Endothelial cell of umbilical vein (primary cell): ENCODE data around the gene NEK7. TPM values are rescaled to one million over a fixed set of nuclear protein-coding genes. Genes with fewer than 3 reads are reported as not detected.

ENCODE experiments used
- BruUV-seq: library from RNA; stranded (reverse); fragments of 400-500 nt; replicated peaks from 2 replicates; lab custom pipeline; 2021; lab: Mats Ljungman, UMichigan
- CTCF ChIA-PET: fragments of 300-600, 350-600 bp; sonication (Branson Sonifier 250); formaldehyde crosslinking; loops from one replicate; lab custom pipeline; 2021; ENCODE audit warnings: antibody characterized with exemption, inconsistent platforms; lab: Charles Lee
- POLR2A ChIA-PET: fragments of 300-600, 350-600 bp; sonication (Branson Sonifier 250); formaldehyde crosslinking; loops from one replicate; lab custom pipeline; 2021; ENCODE audit warnings: antibody characterized with exemption, inconsistent platforms; lab: Charles Lee
- DNase-seq: peaks from one replicate; pipeline ENCODE4 v3.0.0-alpha.2; 2011; ENCODE audit warnings: low read depth, low spot score
- FAIRE-seq: peaks from 2 replicates; lab custom pipeline; 2011; peaks lifted over from hg19 to GRCh38; lab: Jason Lieb, UNC
- H2AFZ ChIP-seq: 2 replicates; pipeline ENCODE4 v1.6.0; 2012; ENCODE audit warnings: low read depth, low read length, control low read depth, inconsistent platforms
- H3K27ac ChIP-seq: 2 replicates; pipeline ENCODE4 v1.5.1; 2011; ENCODE audit warnings: low read depth, mild to moderate bottlenecking, control low read depth, low read length, moderate library complexity; ENCODE audit not compliant: insufficient read depth
- H3K27me3 ChIP-seq, 2 experiments: 2 replicates each; pipeline versions ENCODE4 v1.6.0 to v1.6.1; 2011; ENCODE audit warnings: low read length in 2 of 2, mixed read lengths in 1 of 2; ENCODE audit not compliant: control insufficient read depth in 2 of 2, insufficient read depth in 2 of 2
- H3K36me3 ChIP-seq, 2 experiments: 2 replicates in 1 of 2; 3 replicates in 1 of 2; pipeline ENCODE4 v1.5.1; 2011; ENCODE audit warnings: low read length in 2 of 2, mild to moderate bottlenecking in 1 of 2, moderate library complexity in 1 of 2; ENCODE audit not compliant: control insufficient read depth in 2 of 2, insufficient read depth in 2 of 2; ENCODE audit errors: extremely low read depth in 1 of 2
- H3K4me1 ChIP-seq: 3 replicates; pipeline ENCODE4 v1.5.1; 2011; ENCODE audit warnings: mild to moderate bottlenecking, low read length; ENCODE audit not compliant: control insufficient read depth, insufficient read depth; ENCODE audit errors: extremely low read depth
- H3K4me2 ChIP-seq: 2 replicates; pipeline ENCODE4 v1.6.1; 2011; ENCODE audit warnings: low read length, control low read depth, mixed read lengths; ENCODE audit not compliant: insufficient read depth
- H3K4me3 ChIP-seq, 3 experiments: fragments of 200-600 bp in 1 of 3; sonication (generic), shearing (Covaris generic) in 1 of 3; replicated peaks in 1 of 3; 2 replicates each; pipeline ENCODE4 v1.5.1; 2011 to 2016; ENCODE audit warnings: control low read depth in 3 of 3, low read length in 3 of 3, mild to moderate bottlenecking in 2 of 3, inconsistent platforms in 1 of 3, low read depth in 1 of 3, moderate library complexity in 1 of 3; ENCODE audit not compliant: insufficient read depth in 1 of 3
- H3K79me2 ChIP-seq: 2 replicates; pipeline ENCODE4 v1.6.0; 2012; ENCODE audit warnings: low read length, inconsistent platforms; ENCODE audit not compliant: control insufficient read depth, insufficient read depth
- H3K9ac ChIP-seq: replicated peaks from 2 replicates; pipeline ENCODE3; 2011; ENCODE audit warnings: low read length, control low read depth; ENCODE audit not compliant: insufficient read depth; ENCODE audit errors: extremely low read depth
- H3K9me1 ChIP-seq: replicated peaks from 3 replicates; pipeline ENCODE4 v1.6.0; 2011; ENCODE audit warnings: mild to moderate bottlenecking, low read length; ENCODE audit not compliant: control insufficient read depth, insufficient read depth; ENCODE audit errors: extremely low read depth
- H3K9me3 ChIP-seq: replicated peaks from 2 replicates; pipeline ENCODE4 v1.5.1; 2012; ENCODE audit warnings: low read length, inconsistent platforms; ENCODE audit not compliant: control insufficient read depth, insufficient read depth
- H4K20me1 ChIP-seq: replicated peaks from 2 replicates; pipeline ENCODE3; 2011; ENCODE audit warnings: mild to moderate bottlenecking, low read length; ENCODE audit not compliant: control insufficient read depth, insufficient read depth; ENCODE audit errors: extremely low read depth
- EZH2 ChIP-seq: IDR thresholded peaks from 2 replicates; pipeline ENCODE4 v1.6.1; 2012; ENCODE audit warnings: borderline replicate concordance, low read depth, mild to moderate bottlenecking, moderate library complexity, low read length, inconsistent platforms; ENCODE audit not compliant: severe bottlenecking
- FOS ChIP-seq: IDR thresholded peaks from 2 replicates; pipeline ENCODE4 v1.6.1; 2011; ENCODE audit warnings: mild to moderate bottlenecking, low read length, moderate library complexity, borderline replicate concordance; ENCODE audit not compliant: insufficient read depth
- GATA2 ChIP-seq: IDR thresholded peaks from 2 replicates; pipeline ENCODE4 v1.7.0; 2011; ENCODE audit warnings: low read depth, mild to moderate bottlenecking, moderate library complexity, mixed read lengths, low read length; ENCODE audit not compliant: insufficient read length, insufficient read depth
- JUN ChIP-seq: IDR thresholded peaks from 2 replicates; pipeline ENCODE4 v1.6.1; 2011; ENCODE audit warnings: borderline replicate concordance, low read depth; ENCODE audit not compliant: insufficient read length, insufficient read depth
- MYC ChIP-seq: IDR thresholded peaks from one replicate; pipeline ENCODE4 v1.6.1; 2011; ENCODE audit warnings: mild to moderate bottlenecking, low read depth, low read length
- POLR2A ChIP-seq: IDR thresholded peaks from 2 replicates; pipeline ENCODE4 v1.6.1; 2012; ENCODE audit warnings: low read depth, mild to moderate bottlenecking, control low read depth, low read length
- POLR2AphosphoS5 ChIP-seq: IDR thresholded peaks from 2 replicates; pipeline ENCODE4 v1.6.1; 2012; ENCODE audit warnings: low read depth, mild to moderate bottlenecking, control low read depth, low read length, moderate library complexity; ENCODE audit not compliant: insufficient read depth
- dilution Hi-C: fragments of 300-500 bp; cut with MboI; formaldehyde crosslinking; loops from one replicate; pipeline ENCODE4 v1.15.0; 2019; ENCODE audit warnings: low sequenced_read_pairs; ENCODE audit not compliant: extremely low pct_ligation_motif_present
- intact Hi-C: fragments of 100-400 bp; cut with micrococcal nuclease; formaldehyde crosslinking; loops from one replicate; pipeline ENCODE4 v1.10.0; 2022
- polyA plus RNA-seq, 4 experiments: library from polyadenylated mRNA; depleted of rRNA in 3 of 4; stranded (reverse) in 3 of 4; unstranded in 1 of 4; fragments of >200 nt; gene quantifications; 2 replicates each; pipeline versions ENCODE4 v1.2.1 to v1.2.3, GENCODE V29; 2011 to 2012; ENCODE audit warnings: missing spikeins in 1 of 4
- total RNA-seq: library from RNA; stranded (reverse); gene quantifications from 2 replicates; pipeline ENCODE4 v1.2.3, GENCODE V29; 2021
- TF ChIP-seq, protein P1 (sequence below): IDR thresholded peaks from 2 replicates; pipeline ENCODE4 v1.6.1; 2011; ENCODE audit not compliant: insufficient read depth, insufficient read length
- TF ChIP-seq, protein P2 (sequence below), 2 donors: IDR thresholded peaks; 1 replicate in 1 of 2; 2 replicates in 1 of 2; pipeline ENCODE4 v1.5.1; 2011; ENCODE audit warnings: low read length in 2 of 2, mild to moderate bottlenecking in 2 of 2, moderate library complexity in 2 of 2, control low read depth in 1 of 2, inconsistent platforms in 1 of 2, low read depth in 1 of 2; ENCODE audit not compliant: insufficient read depth in 1 of 2; ENCODE audit errors: extremely low read depth in 1 of 2

NEK7 gene
- total and polyA plus RNA-seq, 2 donors (not counting 3 experiments of a cell fraction or from before 2014, with no cell fraction given): 22.6 to 45.7 TPM

DNA sequence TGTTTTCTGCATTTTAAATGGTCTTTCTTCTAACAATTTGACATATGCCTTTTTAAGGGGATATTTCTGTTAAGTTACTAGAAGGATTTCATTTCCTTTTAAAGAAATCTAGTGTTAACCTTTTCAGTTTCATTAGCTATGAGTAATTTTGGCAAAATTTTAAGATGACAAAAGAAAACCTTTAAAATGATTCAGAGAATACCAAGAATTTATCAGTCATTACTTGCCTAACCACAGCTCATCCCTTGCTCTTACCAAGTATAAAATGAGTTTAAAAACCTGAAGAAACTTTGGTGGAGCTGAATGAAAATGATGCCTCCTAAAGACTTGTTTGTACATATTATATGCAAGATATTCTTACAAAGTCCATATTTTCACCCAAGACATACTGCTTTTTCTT lies 101.7 kb downstream of the NEK7 start:
- BruUV-seq: no TSS peak
- Histone ChIP-seq H3K27me3 (no peaks in the 10 kb centered on the region), H3K79me2 (peaks cover 18% of the 10 kb centered on the region), H3K4me3 (no peak overlapping the region), H3K9me3 (no peaks in the 10 kb centered on the region), H3K4me1 (peaks cover 18% of the 10 kb centered on the region), H3K4me2 (peak overlapping the region; percentile 60), H3K36me3 (no peaks in the 10 kb centered on the region), H3K9me1 (no peaks in the 10 kb centered on the region), H3K9ac (no peak overlapping the region), H2AFZ (no peak overlapping the region), H3K27ac (no peak overlapping the region), H4K20me1 (no peaks in the 10 kb centered on the region)
- dilution Hi-C loops: no loop called here
- DNase-seq: no peak
- intact Hi-C loops: loop anchor here (2.0 kb wide), 1 partner anchor 38 kb away; no protein-coding TSS in a partner anchor
- FAIRE-seq: no peak
- no peak for TF ChIP-seq POLR2AphosphoS5
- no peak for TF ChIP-seq POLR2A
- TF ChIP-seq, protein P1, sequence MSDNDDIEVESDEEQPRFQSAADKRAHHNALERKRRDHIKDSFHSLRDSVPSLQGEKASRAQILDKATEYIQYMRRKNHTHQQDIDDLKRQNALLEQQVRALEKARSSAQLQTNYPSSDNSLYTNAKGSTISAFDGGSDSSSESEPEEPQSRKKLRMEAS: no peak
- TF ChIP-seq GATA2: no peak
- TF ChIP-seq MYC: no peak
- TF ChIP-seq FOS: no peak
- TF ChIP-seq, protein P2, sequence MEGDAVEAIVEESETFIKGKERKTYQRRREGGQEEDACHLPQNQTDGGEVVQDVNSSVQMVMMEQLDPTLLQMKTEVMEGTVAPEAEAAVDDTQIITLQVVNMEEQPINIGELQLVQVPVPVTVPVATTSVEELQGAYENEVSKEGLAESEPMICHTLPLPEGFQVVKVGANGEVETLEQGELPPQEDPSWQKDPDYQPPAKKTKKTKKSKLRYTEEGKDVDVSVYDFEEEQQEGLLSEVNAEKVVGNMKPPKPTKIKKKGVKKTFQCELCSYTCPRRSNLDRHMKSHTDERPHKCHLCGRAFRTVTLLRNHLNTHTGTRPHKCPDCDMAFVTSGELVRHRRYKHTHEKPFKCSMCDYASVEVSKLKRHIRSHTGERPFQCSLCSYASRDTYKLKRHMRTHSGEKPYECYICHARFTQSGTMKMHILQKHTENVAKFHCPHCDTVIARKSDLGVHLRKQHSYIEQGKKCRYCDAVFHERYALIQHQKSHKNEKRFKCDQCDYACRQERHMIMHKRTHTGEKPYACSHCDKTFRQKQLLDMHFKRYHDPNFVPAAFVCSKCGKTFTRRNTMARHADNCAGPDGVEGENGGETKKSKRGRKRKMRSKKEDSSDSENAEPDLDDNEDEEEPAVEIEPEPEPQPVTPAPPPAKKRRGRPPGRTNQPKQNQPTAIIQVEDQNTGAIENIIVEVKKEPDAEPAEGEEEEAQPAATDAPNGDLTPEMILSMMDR (IDR thresholded peaks at IDR 0.05; ENCODE audit: extremely low read depth in 1 of 2, insufficient read depth in 1 of 2, low read depth in 1 of 2, low read length in 2 of 2): no peak
- TF ChIP-seq JUN: no peak
- TF ChIP-seq EZH2: no peak
- CTCF ChIA-PET: interaction anchor here (1.0 kb wide), 1 partner anchor 186 kb away, joined by 4 read pairs; no protein-coding TSS in a partner anchor
- POLR2A ChIA-PET: no interaction called here
